ENCODE data around the gene AKNAD1. TPM values are rescaled to one million over a fixed set of nuclear protein-coding genes. Genes with fewer than 3 reads are reported as not detected.
A peak's percentile ranks its signal among the peaks of the same experiment; 100 is the strongest.

AKNAD1 gene
- total RNA-seq, 4 donors from 2014 or later: 0.67 to 3.9 TPM; not detected in 2

DNA sequence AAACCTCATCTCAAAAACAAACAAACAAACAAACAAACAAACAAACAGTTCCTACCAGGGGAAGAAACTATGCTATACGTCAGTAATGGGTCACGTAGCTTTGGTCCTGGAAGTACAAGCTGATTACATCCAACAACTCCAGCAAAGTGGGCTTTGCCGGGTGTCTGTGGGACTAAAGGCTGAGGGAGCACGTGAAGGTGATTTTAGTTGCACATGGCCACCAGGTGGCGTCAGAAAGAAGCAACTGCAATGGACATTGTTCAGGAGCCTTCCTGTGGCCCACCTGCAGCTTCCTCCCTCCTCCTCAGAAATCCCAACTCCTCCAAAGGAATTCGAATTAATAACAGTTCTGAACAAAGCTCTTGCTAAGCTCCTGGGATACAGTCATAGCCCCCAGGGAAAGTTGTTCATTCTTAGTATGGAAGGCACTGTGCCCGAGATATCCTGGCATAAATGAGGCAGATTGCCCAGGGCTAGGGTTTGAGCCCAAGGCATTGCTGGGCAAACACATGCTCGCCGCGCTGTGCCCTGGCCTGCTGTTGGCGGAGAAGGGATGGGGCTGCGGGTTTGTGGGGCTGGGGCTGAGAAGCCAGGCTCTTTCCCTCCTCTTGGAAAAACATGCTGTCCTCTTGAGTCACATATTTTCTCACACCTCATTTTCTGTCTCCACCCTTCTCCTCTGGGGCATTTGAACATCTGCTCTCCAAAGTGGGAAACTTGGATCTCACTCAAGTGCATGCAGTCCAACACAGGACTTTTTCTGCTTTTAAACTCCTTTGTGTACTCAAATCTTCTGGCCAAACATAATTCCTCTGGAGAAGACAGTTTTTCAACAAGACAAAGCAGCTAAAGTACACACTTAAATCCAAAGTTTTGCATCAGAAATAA, 28.6 kb downstream of the AKNAD1 start:
- Histone ChIP-seq H3K4me1 (peaks cover 27 to 32% of the 10 kb centered on the region in 2 donors), H3K4me3 (no peak overlapping the region), H3K36me3 (no peaks in the 10 kb centered on the region), H3K27ac (peak overlapping the region; percentile 75 to 80 (median 76)), H3K27me3 (no peaks in the 10 kb centered on the region), H3K9me3 (no peaks in the 10 kb centered on the region)
- TF ChIP-seq POLR2A (IDR thresholded peaks at IDR 0.05): no peak
- TF ChIP-seq, protein P1, sequence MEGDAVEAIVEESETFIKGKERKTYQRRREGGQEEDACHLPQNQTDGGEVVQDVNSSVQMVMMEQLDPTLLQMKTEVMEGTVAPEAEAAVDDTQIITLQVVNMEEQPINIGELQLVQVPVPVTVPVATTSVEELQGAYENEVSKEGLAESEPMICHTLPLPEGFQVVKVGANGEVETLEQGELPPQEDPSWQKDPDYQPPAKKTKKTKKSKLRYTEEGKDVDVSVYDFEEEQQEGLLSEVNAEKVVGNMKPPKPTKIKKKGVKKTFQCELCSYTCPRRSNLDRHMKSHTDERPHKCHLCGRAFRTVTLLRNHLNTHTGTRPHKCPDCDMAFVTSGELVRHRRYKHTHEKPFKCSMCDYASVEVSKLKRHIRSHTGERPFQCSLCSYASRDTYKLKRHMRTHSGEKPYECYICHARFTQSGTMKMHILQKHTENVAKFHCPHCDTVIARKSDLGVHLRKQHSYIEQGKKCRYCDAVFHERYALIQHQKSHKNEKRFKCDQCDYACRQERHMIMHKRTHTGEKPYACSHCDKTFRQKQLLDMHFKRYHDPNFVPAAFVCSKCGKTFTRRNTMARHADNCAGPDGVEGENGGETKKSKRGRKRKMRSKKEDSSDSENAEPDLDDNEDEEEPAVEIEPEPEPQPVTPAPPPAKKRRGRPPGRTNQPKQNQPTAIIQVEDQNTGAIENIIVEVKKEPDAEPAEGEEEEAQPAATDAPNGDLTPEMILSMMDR (IDR thresholded peaks at IDR 0.05 in 4 of 5, conservative IDR thresholded peaks at IDR 0.05 in 1 of 5): peak; percentile 75 to 87 (median 79)
- in situ Hi-C loops (cut with MboI; ENCODE audit: low sequenced_read_pairs in 4 of 4): loop anchor here in 1 of 4 donors (5.0 kb wide), 1 partner anchor 64 kb away; no protein-coding TSS in a partner anchor
- intact Hi-C loops (cut with DNase I; ENCODE audit: low total_unique reads): loop anchor here (1.0 kb wide), 2 partner anchors 70 to 82 kb away; partner anchors contain the start of gene STXBP3
- DNase-seq: peak; percentile 62 to 77
- peak; percentile 70 to 71 for ATAC-seq

DNA sequence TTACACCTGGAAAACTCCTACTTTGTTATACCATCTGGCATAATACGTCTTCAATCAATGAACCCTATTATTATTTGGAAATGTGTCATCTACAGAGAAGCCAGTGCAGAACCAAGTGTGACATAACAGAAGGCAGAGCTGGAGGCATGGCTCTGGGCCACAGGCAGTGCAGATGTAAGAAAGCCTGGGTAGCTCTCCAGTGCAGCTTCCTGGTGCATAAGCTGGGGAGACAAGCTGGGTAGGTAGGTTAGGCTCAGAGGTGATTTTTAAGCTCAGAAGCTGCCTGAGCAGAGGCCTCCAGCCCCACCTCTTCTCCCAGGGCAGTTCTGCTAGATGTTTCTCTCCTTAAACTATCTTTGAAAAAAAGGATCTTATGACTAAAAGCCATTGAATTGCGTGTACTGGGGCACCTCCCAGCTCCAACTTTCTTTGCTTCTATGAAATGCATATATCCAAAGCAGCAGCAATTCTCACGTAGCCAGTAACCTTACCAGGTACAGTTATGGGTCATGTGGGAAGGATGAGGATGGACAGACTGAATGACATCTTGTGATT, 30.7 kb downstream of the AKNAD1 start:
- in situ Hi-C loops (cut with MboI; ENCODE audit: low sequenced_read_pairs in 4 of 4) (loop anchor here in 1 of 4 donors (5.0 kb wide), 1 partner anchor 66 kb away; no protein-coding TSS in a partner anchor), intact Hi-C loops (cut with DNase I; ENCODE audit: low total_unique reads) (no loop called here)
- no peak for ATAC-seq
- H3K9me3 ChIP-seq: no peaks in the 10 kb centered on the region
- TF ChIP-seq POLR2A (IDR thresholded peaks at IDR 0.05): no peak
- TF ChIP-seq, protein P1 (IDR thresholded peaks at IDR 0.05 in 4 of 5, conservative IDR thresholded peaks at IDR 0.05 in 1 of 5): no peak
- DNase-seq: no peak
- no peaks in the 10 kb centered on the region for H3K36me3 ChIP-seq
- no peak overlapping the region for H3K4me3 ChIP-seq
- peaks cover 22 to 30% of the 10 kb centered on the region in 2 donors for H3K4me1 ChIP-seq
- no peak overlapping the region for H3K27ac ChIP-seq
- H3K27me3 ChIP-seq: no peaks in the 10 kb centered on the region

DNA sequence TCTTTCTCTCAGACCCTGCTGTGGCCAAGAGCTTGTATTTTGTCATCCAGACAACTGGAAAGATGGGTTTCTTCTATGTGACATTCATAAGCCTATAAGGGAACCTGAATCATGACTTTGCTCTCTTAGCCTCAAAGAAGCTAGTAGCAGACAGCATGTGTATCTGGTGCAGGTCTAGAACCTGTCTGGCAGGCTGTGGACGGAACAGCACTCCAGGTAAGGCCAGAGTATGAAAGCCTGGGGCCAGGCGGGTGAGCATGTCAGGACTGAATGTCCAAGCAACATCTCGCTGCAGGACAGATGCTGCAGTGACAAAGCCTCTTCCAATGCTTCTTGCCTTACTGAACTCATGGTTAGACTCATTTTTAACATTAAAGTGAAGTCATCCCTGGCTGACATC, 32.8 kb downstream of the AKNAD1 start:
- H3K27ac ChIP-seq: no peak overlapping the region
- ATAC-seq: no peak
- TF ChIP-seq, protein P1 (IDR thresholded peaks at IDR 0.05 in 4 of 5, conservative IDR thresholded peaks at IDR 0.05 in 1 of 5): no peak

DNA sequence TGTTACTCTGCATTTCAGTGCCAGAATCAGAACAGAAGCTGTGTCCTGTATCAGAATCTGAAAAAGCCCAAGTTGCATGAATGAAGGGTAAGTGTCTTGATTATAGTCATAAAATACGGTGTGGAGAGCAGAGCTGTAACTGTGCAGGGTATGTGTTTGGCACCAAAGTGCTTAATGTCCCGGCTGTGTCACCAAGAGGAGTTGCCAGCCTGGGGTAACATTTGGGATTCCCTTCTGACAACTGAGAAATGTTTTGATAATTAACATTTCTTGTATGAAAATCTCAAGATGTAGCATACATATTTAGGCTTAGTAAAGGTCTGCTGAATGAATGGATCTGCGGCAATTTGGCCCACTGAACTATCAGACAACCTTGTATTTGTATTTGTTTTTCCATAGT, 33.3 kb downstream of the AKNAD1 start:
- Histone ChIP-seq H3K4me1 (peaks cover 8 to 9% of the 10 kb centered on the region in 2 donors), H3K27ac (no peak overlapping the region), H3K36me3 (no peaks in the 10 kb centered on the region), H3K4me3 (no peak overlapping the region), H3K27me3 (no peaks in the 10 kb centered on the region), H3K9me3 (no peaks in the 10 kb centered on the region)
- DNase-seq (no peak), ATAC-seq (no peak)
- TF ChIP-seq, protein P1 (IDR thresholded peaks at IDR 0.05 in 4 of 5, conservative IDR thresholded peaks at IDR 0.05 in 1 of 5): no peak
- TF ChIP-seq POLR2A (IDR thresholded peaks at IDR 0.05): no peak
- in situ Hi-C loops (cut with MboI; ENCODE audit: low sequenced_read_pairs in 4 of 4): no loop called here
- intact Hi-C loops (cut with DNase I; ENCODE audit: low total_unique reads): no loop called here

More for the DNA sequence above, 32.8 kb downstream of the AKNAD1 start:
- in situ Hi-C loops (cut with MboI; ENCODE audit: low sequenced_read_pairs in 4 of 4): no loop called here
- no peak for DNase-seq
- no peaks in the 10 kb centered on the region for H3K9me3 ChIP-seq
- no peak overlapping the region for H3K4me3 ChIP-seq
- peaks cover 9 to 12% of the 10 kb centered on the region in 2 donors for H3K4me1 ChIP-seq
- intact Hi-C loops (cut with DNase I; ENCODE audit: low total_unique reads): no loop called here
- no peaks in the 10 kb centered on the region for H3K27me3 ChIP-seq
- H3K36me3 ChIP-seq: no peaks in the 10 kb centered on the region
